HG03025 (cell line): ENCODE measurements around the gene RDH11.
"Not testable (repeated sequence)": the region's sequence is repeated elsewhere in the genome, so short reads cannot be mapped to it uniquely, and the experiment has no call there.

Source experiments
- ATAC-seq: cut with Tn5 transposase; IDR thresholded peaks from one replicate; pipeline ENCODE4 v1.9.1; 2021; ENCODE audit warnings: mild to moderate bottlenecking, moderate library complexity; ENCODE audit not compliant: unreplicated experiment, low FRiP score

RDH11 gene

DNA sequence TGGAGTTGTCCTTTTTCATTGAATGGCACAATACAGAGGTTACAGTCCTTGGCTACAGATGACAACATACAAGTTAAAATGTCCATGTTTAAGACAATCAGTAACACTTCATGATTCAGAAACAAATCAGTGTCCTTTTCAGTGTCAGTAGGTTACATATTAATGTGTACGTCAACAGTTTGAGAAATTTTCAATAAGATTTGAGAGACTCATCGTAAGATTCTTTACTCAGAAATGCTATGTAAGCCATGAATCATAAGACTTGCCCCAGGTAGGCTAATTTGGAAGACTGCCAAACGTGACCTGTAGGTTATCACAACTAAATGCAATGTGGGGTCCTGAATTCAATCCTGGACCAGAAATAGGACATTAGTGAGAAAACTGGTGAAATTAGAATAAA is 9.6 kb upstream of the RDH11 start:
- no peak for ATAC-seq

DNA sequence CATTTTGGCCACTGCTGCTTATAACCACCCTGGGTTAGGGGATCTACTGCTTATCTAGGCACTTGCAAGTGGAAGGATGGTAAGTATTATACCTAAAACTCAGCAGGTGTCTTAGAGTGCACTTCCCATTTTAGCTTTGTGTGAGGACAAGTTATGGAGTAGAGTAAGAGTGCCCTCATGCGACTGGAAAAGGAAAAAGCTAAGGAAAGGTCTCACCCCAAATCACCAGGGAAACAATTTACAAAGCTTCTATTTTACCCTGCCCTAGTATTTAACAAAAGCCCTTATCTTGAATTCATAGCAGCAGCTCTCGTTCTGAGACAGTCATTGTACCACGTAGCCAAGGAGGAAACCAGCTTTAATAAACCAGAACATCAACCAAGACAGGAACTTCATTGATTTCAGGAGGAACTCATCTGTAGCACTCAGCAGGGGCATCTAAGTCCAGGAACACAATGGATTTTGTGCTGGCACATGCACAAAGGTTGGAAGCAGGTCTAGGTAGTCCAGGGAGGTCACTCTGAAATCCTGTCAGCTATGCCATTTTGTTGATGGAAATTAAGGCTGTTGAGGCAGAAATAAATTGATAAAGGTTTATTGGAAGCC is 9.0 kb upstream of the RDH11 start:
- no peak for ATAC-seq

- ATAC-seq, result no peak
Measured at GRCh38 chr14:67703997-67704396, 8.4 kb upstream of the RDH11 start.

GRCh38 chr14:67701492-67701891 is 5.9 kb upstream of the RDH11 start, which contains the start of gene RDH12:
Gene RDH12, plus strand, starts transcription at chr14:67701886. Its CDS starts 20,757 bp downstream, at chr14:67722643.
- ATAC-seq, result not testable (repeated sequence)

DNA sequence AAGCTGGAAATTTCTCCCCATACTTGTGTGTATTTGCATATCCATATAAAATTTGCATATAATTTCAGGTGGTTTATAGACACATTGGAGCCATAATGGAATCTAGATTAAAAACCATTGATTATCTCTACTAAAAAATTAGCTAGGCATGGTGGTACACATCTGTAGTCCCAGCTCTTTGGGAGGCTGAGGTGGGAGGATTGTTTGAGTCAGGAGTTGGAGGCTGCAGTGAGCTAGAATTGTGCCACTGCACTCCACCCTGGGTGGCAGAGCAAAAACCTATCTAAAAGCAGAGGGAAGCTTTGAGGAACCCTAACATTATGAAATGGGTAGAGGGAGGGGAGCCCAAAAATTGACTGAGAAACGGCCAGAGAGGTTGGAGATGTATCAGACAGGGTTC is 2.6 kb upstream of the RDH11 start:
- no peak for ATAC-seq

GRCh38 chr14:67697006-67697405 is 1.4 kb upstream of the RDH11 start:
- ATAC-seq, result no peak

- peak; percentile 61 for ATAC-seq
Measured at GRCh38 chr14:67694791-67695393, 672 bp downstream of the RDH11 start.

GRCh38 chr14:67690011-67690410 is 5.6 kb downstream of the RDH11 start:
- ATAC-seq, result no peak

DNA sequence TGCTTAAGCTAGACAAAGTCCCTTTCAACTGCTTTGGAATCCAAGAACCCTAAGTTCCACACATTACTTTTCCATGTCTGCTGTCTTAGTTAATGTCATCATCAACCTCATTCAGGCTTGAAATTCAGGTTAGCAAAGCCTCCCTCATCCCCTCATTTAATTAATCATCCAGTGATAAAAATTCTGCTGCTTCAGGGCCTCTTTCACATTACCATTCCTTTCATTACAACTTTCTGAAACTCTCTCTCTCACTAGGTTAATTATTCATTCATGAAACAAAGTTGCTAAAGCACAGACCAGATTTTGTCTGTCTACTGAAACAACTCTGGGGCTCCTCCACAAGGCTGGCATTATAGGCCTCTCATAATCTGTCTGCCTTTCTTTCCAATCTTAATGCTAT is 11.7 kb downstream of the RDH11 start:
- ATAC-seq, result no peak

GRCh38 chr14:67680941-67681340 is 14.6 kb downstream of the RDH11 start:
- no peak for ATAC-seq

GRCh38 chr14:67680121-67680602 is 15.4 kb downstream of the RDH11 start:
- ATAC-seq, result peak; percentile 88

- ATAC-seq, result no peak
Measured at GRCh38 chr14:67679006-67679405, 16.6 kb downstream of the RDH11 start.

GRCh38 chr14:67675219-67675582 is 20.4 kb downstream of the RDH11 start:
- no peak for ATAC-seq

DNA sequence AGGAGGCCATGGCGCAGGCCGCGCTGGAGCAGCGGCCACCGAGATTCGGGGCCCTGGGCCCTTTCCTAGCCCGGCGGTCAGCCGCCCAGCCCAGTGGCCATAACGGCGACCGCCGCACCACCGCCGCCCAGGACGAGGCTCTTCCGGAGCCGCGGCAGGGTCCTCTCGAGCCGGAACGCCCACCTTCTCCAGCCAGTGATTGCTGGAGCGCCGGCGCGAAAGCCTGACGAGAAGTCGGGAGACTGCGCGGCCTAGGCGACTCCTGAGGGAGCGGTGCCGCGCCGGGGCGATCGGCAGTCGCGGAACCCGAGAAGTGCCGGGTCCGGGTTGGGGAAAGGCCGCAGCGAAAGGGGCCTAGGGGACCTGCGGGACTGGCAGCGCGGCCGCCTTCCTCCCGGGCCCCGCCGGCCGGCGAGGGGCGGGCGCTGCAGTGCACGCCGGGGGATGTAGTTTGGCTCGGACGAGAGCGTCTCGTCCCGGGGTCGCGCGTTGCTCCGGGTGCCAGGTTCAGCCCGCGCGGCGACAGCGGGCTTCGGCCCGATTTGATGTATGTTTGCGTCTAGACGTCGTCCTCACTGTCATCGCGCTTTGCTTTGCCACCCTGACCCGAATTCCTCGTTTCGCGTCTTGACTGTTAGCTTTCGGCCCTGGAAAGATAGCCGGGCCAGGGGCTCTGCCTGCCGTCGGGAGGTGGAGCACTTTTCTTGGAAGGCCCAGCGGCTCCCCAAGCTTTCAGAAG is 20.9 kb downstream of the RDH11 start, which contains the start of gene VTI1B:
VTI1B (minus strand) TSS at position 153 of the 739 bp plus-strand sequence; CDS start at position 10, 143 bp downstream.
- peak; percentile 84 for ATAC-seq

DNA sequence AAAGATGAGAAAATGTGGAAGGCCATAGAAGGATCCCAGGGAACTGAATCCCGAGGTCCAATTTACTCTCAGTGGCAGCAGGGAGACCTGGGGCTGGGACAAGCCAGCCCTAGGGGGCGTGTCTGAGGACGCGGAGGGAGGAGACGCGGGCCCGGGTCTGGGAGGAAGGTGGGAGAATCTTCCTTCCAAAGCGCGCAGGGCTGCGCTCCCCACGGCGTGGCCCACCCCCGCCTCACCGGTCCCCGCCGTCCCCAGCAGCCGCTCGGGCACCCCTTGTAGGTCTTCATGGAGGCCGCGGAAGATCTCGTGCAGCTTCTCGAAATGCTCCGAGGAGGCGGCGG is 21.5 kb downstream of the RDH11 start:
- ATAC-seq, result peak; percentile 57

- ATAC-seq, result no peak
Measured at GRCh38 chr14:67673451-67673850, 22.1 kb downstream of the RDH11 start.

GRCh38 chr14:67668559-67668958 is 27.0 kb downstream of the RDH11 start:
- no peak for ATAC-seq

- ATAC-seq, result no peak
Measured at GRCh38 chr14:67666750-67667449, 28.7 kb downstream of the RDH11 start.

DNA sequence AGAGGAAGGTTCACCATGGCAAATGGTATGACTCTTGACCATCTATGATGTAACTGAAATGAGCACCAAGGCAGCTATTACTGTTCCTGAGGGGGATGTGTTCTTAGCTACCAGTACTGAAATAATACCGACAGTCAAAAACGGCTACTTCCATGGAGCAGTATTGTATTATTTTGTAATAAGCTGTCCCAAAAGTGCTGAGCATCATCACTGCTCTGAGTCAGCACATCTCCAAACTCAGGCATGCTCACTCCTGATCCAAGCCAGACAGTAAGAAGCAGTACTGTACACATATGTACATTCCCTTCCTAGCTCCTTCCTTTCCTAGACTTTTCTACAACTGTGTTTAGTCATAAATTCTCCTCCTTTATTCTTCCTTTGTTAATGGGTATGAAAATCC is 29.7 kb downstream of the RDH11 start:
- no peak for ATAC-seq

DNA sequence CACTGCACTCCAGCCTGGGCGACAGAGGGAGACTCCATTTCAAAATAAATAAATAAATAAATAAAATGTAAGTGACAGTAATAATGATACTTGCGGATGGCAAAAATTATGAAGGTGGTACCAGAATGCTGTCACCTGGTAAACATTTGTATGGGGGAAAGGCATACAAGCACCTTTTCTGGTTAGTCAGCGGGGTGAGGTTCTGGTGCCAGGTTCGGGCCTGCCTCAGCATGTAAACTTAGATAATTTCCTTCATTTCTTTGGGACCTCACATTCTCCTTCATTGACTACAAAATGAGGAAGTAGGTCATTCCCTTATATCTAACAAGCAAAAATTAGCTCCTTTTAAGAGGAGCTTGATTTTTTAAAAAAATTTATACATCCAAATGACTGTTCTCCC is 31.9 kb downstream of the RDH11 start:
- ATAC-seq, result no peak

GRCh38 chr14:67653651-67654280 is 41.8 kb downstream of the RDH11 start:
- no peak for ATAC-seq
